KG1 (cell line): ENCODE results near the gene THBS4.
"Not testable (repeated sequence)": the region's sequence is repeated elsewhere in the genome, so short reads cannot be mapped to it uniquely, and the experiment has no call there.

ENCODE experiments used
- DNase-seq: peaks from one replicate; lab custom pipeline; 2025; lab: John Stamatoyannopoulos, UW

Gene THBS4

GRCh38 chr5:80076131-80077050, 41.2 kb downstream of the THBS4 start:
- no peak for DNase-seq

- no peak for DNase-seq
These were observed 42.0 kb downstream of the THBS4 start for GRCh38 chr5:80077051-80077714.

GRCh38 chr5:80078921-80079320, 43.8 kb downstream of the THBS4 start:
- no peak for DNase-seq

GRCh38 chr5:80082281-80082680, 47.1 kb downstream of the THBS4 start:
- no peak for DNase-seq

GRCh38 chr5:80082731-80083100, 47.6 kb downstream of the THBS4 start:
- DNase-seq = peak; percentile 62

GRCh38 chr5:80083101-80083890, 48.1 kb downstream of the THBS4 start:
- DNase-seq = peak; percentile 80

- no peak for DNase-seq
These were observed 55.7 kb downstream of the THBS4 start for GRCh38 chr5:80090884-80091166.

GRCh38 chr5:80091792-80092192, 56.6 kb downstream of the THBS4 start:
- DNase-seq = peak; percentile 45

- peak; percentile 47 for DNase-seq
These were observed 57.4 kb downstream of the THBS4 start for GRCh38 chr5:80092486-80093107.

- DNase-seq = no peak
These were observed 58.6 kb downstream of the THBS4 start for GRCh38 chr5:80093796-80094195.

- no peak for DNase-seq
These were observed 59.1 kb downstream of the THBS4 start for GRCh38 chr5:80094236-80094738.

GRCh38 chr5:80097451-80097850, 62.3 kb downstream of the THBS4 start:
- no peak for DNase-seq

GRCh38 chr5:80101993-80102392, 66.8 kb downstream of the THBS4 start:
- DNase-seq = no peak

- no peak for DNase-seq
These were observed 68.2 kb downstream of the THBS4 start for GRCh38 chr5:80103371-80103770.

GRCh38 chr5:80105698-80106439, 70.7 kb downstream of the THBS4 start:
- DNase-seq = no peak

- DNase-seq = no peak
These were observed 71.8 kb downstream of the THBS4 start for GRCh38 chr5:80106916-80107315.

GRCh38 chr5:80109646-80110478, 74.7 kb downstream of the THBS4 start:
- no peak for DNase-seq

- not testable (repeated sequence) for DNase-seq
These were observed 76.3 kb downstream of the THBS4 start for GRCh38 chr5:80111376-80111990.

- DNase-seq = no peak
These were observed 79.7 kb downstream of the THBS4 start for GRCh38 chr5:80114860-80115259.

GRCh38 chr5:80116000-80116399, 80.9 kb downstream of the THBS4 start:
- DNase-seq = no peak
